Mammary epithelial cell (primary cell): ENCODE data around the gene PMCH.

ENCODE experiments used
- EZH2 ChIP-seq: IDR thresholded peaks from 2 replicates; pipeline ENCODE4 v1.6.1; 2012; ENCODE audit warnings: low read length, inconsistent platforms, borderline replicate concordance
- TF ChIP-seq, protein P1 (sequence below), 2 donors: IDR thresholded peaks in 1 of 2; conservative IDR thresholded peaks in 1 of 2; 2 replicates each; pipeline ENCODE4 v1.5.1; 2011 to 2012; ENCODE audit warnings: inconsistent platforms in 2 of 2, low read length in 2 of 2, mild to moderate bottlenecking in 2 of 2, control low read depth in 1 of 2, low read depth in 1 of 2; ENCODE audit not compliant: insufficient read depth in 1 of 2; ENCODE audit errors: extremely low read depth in 1 of 2

DNA sequence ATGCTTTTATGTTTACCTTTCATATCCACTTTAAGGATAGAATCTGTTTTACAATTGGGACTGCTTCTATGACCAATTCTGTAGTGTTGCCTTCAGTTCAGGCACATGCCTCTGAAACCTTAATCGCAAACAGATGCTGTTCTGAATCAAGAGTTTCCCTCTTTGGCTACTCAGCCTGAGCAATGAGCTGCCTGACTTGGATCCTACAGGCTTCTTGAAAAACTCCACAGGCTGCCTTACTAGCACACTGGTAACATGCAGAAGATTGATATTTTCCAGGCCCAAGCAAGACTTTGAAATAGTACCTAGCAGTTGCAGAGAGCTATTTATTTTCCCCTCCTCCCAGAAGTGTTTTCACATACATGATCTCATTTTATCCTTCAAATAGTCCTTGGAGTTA lies 34.8 kb upstream of the PMCH start:
- TF ChIP-seq EZH2 = no peak
- TF ChIP-seq, protein P1, sequence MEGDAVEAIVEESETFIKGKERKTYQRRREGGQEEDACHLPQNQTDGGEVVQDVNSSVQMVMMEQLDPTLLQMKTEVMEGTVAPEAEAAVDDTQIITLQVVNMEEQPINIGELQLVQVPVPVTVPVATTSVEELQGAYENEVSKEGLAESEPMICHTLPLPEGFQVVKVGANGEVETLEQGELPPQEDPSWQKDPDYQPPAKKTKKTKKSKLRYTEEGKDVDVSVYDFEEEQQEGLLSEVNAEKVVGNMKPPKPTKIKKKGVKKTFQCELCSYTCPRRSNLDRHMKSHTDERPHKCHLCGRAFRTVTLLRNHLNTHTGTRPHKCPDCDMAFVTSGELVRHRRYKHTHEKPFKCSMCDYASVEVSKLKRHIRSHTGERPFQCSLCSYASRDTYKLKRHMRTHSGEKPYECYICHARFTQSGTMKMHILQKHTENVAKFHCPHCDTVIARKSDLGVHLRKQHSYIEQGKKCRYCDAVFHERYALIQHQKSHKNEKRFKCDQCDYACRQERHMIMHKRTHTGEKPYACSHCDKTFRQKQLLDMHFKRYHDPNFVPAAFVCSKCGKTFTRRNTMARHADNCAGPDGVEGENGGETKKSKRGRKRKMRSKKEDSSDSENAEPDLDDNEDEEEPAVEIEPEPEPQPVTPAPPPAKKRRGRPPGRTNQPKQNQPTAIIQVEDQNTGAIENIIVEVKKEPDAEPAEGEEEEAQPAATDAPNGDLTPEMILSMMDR (conservative IDR thresholded peaks at IDR 0.05 in 1 of 2, IDR thresholded peaks at IDR 0.05 in 1 of 2; ENCODE audit: extremely low read depth in 1 of 2, insufficient read depth in 1 of 2, low read depth in 1 of 2, low read length in 2 of 2) = no peak
